AG04449 (cell line): ENCODE measurements around the gene TEAD3.

ENCODE experiments used
- CTCF ChIA-PET: fragments of 350-600 bp; formaldehyde crosslinking; extraction: SDS; loops from one replicate; lab custom pipeline; 2021; ENCODE audit warnings: antibody characterized with exemption; lab: Yijun Ruan, JAX
- POLR2A ChIA-PET: fragments of 400-600, 350-600 bp; formaldehyde crosslinking; extraction: SDS; loops from one replicate; lab custom pipeline; 2020; ENCODE audit warnings: antibody characterized with exemption, inconsistent platforms; lab: Yijun Ruan, JAX
- DNase-seq: peaks from one replicate; pipeline ENCODE4 v3.0.0-alpha.2; 2010; ENCODE audit warnings: low read depth, low spot score
- H3K4me3 ChIP-seq: 2 replicates; pipeline ENCODE4 v1.5.1; 2011; ENCODE audit warnings: low read depth, mild to moderate bottlenecking, control low read depth, low read length
- TF ChIP-seq, protein P1 (sequence below): IDR thresholded peaks from one replicate; pipeline ENCODE4 v1.5.1; 2011; ENCODE audit warnings: mild to moderate bottlenecking, moderate library complexity, low read length, control low read depth, inconsistent platforms; ENCODE audit not compliant: insufficient read depth; ENCODE audit errors: missing control alignments

The TEAD3 gene

GRCh38 chr6:35425284-35425683 lies 71.6 kb downstream of the TEAD3 start:
- no peak overlapping the region for H3K4me3 ChIP-seq
- POLR2A ChIA-PET, result interaction anchor here (0.8 to 0.9 kb wide), 2 partner anchors 13 to 54 kb away, joined by 3 to 4 read pairs; no protein-coding TSS in a partner anchor
- CTCF ChIA-PET, result interaction anchor here (0.9 to 25.2 kb wide), 4 partner anchors 9 to 83 kb away, joined by 3 to 349 read pairs (median 38); partner anchors contain the start of genes FANCE and PPARD
- TF ChIP-seq, protein P1, sequence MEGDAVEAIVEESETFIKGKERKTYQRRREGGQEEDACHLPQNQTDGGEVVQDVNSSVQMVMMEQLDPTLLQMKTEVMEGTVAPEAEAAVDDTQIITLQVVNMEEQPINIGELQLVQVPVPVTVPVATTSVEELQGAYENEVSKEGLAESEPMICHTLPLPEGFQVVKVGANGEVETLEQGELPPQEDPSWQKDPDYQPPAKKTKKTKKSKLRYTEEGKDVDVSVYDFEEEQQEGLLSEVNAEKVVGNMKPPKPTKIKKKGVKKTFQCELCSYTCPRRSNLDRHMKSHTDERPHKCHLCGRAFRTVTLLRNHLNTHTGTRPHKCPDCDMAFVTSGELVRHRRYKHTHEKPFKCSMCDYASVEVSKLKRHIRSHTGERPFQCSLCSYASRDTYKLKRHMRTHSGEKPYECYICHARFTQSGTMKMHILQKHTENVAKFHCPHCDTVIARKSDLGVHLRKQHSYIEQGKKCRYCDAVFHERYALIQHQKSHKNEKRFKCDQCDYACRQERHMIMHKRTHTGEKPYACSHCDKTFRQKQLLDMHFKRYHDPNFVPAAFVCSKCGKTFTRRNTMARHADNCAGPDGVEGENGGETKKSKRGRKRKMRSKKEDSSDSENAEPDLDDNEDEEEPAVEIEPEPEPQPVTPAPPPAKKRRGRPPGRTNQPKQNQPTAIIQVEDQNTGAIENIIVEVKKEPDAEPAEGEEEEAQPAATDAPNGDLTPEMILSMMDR, result no peak
- peak; percentile 84 for DNase-seq
